Measurements from ENCODE around the gene VPS4B.

The VPS4B gene

GRCh38 chr18:63422864-63423304 is 608 bp upstream of the VPS4B start:
- Histone ChIP-seq H3K4me1 (ENCODE audit: control insufficient read depth, insufficient read depth, low read length) (peaks cover 6% of the 10 kb centered on the region), H3K27me3 (ENCODE audit: control insufficient read depth, insufficient read depth, low read length) (no peaks in the 10 kb centered on the region), H3K27ac (ENCODE audit: low read depth, low read length) (peak overlapping the region; percentile 96), H3K9ac (ENCODE audit: low read length) (peak overlapping the region; percentile 86), H3K4me3 (ENCODE audit: low read length) (peak overlapping the region; percentile 72), H3K36me3 (ENCODE audit: control insufficient read depth, insufficient read depth, low read length) (peaks cover 3% of the 10 kb centered on the region)

DNA sequence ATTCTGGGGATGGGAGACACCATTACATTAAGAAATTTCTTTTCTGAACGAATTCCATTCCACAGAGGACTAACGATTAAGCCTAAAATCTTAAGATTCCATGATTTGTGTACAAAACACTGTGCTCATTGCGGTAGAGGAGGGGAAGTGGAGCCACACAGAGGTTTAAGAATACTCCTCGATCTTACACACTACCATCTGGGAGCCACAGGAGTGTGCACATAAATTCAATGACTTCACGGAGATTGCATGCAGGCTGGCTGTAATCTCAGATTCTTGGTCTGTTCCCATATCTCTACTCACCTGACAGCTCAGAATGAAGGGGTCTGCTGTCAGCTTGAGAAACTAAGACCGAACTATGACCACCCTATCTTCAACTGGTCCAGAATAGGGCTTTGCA is 762 bp downstream of the VPS4B start:
- H3K9ac ChIP-seq (ENCODE audit: low read length), result peak overlapping the region; percentile 99
- peaks cover 6% of the 10 kb centered on the region for H3K4me1 ChIP-seq (ENCODE audit: control insufficient read depth, insufficient read depth, low read length)
- peak overlapping the region; percentile 100 for H3K4me3 ChIP-seq (ENCODE audit: low read length)
- peaks cover 6% of the 10 kb centered on the region for H3K36me3 ChIP-seq (ENCODE audit: control insufficient read depth, insufficient read depth, low read length)
- no peaks in the 10 kb centered on the region for H3K27me3 ChIP-seq (ENCODE audit: control insufficient read depth, insufficient read depth, low read length)
- H3K27ac ChIP-seq (ENCODE audit: low read depth, low read length), result peak overlapping the region; percentile 97

GRCh38 chr18:63412953-63413352 is 9.3 kb downstream of the VPS4B start:
- Histone ChIP-seq H3K36me3 (ENCODE audit: control insufficient read depth, insufficient read depth, low read length) (peaks cover 24% of the 10 kb centered on the region), H3K27me3 (ENCODE audit: control insufficient read depth, insufficient read depth, low read length) (no peaks in the 10 kb centered on the region)

GRCh38 chr18:63410792-63411191 is 11.5 kb downstream of the VPS4B start:
- H3K27me3 ChIP-seq (ENCODE audit: control insufficient read depth, insufficient read depth, low read length), result no peaks in the 10 kb centered on the region
- no peaks in the 10 kb centered on the region for H3K4me1 ChIP-seq (ENCODE audit: control insufficient read depth, insufficient read depth, low read length)
- H3K27ac ChIP-seq (ENCODE audit: low read depth, low read length), result no peak overlapping the region
- no peak overlapping the region for H3K4me3 ChIP-seq (ENCODE audit: low read length)
- no peak overlapping the region for H3K9ac ChIP-seq (ENCODE audit: low read length)
- H3K36me3 ChIP-seq (ENCODE audit: control insufficient read depth, insufficient read depth, low read length), result peaks cover 21% of the 10 kb centered on the region

More at GRCh38 chr18:63412953-63413352, 9.3 kb downstream of the VPS4B start:
- Histone ChIP-seq H3K9ac (ENCODE audit: low read length) (no peak overlapping the region), H3K4me1 (ENCODE audit: control insufficient read depth, insufficient read depth, low read length) (no peaks in the 10 kb centered on the region), H3K4me3 (ENCODE audit: low read length) (no peak overlapping the region), H3K27ac (ENCODE audit: low read depth, low read length) (no peak overlapping the region)

DNA sequence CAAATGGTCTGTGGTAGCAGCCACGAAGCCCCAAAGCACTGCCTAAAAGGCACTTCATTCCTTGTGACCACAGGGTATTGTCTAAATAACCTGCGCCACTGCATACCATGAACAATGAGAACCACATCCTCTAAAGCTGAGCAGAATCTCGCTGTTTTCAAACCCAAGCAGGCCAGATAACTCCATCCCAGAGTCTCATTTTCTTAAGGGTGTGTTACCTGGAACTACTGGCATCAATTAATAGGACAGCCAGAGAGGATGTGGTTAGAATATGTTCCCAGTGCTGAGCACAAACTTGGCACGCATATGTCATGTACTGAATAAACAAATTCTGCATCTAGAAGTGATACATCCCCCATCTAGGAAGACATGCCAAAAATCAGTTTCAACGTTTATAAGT is 13.0 kb downstream of the VPS4B start:
- no peak overlapping the region for H3K4me3 ChIP-seq (ENCODE audit: low read length)
- peaks cover 15% of the 10 kb centered on the region for H3K36me3 ChIP-seq (ENCODE audit: control insufficient read depth, insufficient read depth, low read length)
- no peak overlapping the region for H3K27ac ChIP-seq (ENCODE audit: low read depth, low read length)
- H3K4me1 ChIP-seq (ENCODE audit: control insufficient read depth, insufficient read depth, low read length), result no peaks in the 10 kb centered on the region
- no peaks in the 10 kb centered on the region for H3K27me3 ChIP-seq (ENCODE audit: control insufficient read depth, insufficient read depth, low read length)
- no peak overlapping the region for H3K9ac ChIP-seq (ENCODE audit: low read length)

DNA sequence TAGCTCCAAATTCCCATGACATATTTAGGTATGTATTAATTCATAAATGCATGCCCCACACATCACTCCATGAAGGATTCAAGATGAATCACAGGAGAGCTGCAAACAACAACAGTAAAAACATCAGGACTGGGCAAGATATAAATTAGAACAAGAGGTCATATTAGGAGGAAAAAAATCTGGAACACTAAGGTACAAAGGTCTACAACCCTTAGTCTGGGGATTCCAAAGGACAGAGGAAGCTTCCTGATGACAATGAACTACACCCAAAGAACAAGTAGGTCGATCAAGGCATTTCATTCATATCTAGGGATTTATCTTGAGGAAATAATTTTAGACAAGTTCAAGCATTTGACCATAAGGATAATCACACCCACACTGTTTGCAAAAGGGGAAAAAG is 14.5 kb downstream of the VPS4B start:
- Histone ChIP-seq H3K4me3 (ENCODE audit: low read length) (no peak overlapping the region), H3K27me3 (ENCODE audit: control insufficient read depth, insufficient read depth, low read length) (no peaks in the 10 kb centered on the region), H3K4me1 (ENCODE audit: control insufficient read depth, insufficient read depth, low read length) (no peaks in the 10 kb centered on the region), H3K9ac (ENCODE audit: low read length) (no peak overlapping the region), H3K27ac (ENCODE audit: low read depth, low read length) (no peak overlapping the region), H3K36me3 (ENCODE audit: control insufficient read depth, insufficient read depth, low read length) (peaks cover 17% of the 10 kb centered on the region)

GRCh38 chr18:63405986-63406385 is 16.3 kb downstream of the VPS4B start:
- Histone ChIP-seq H3K36me3 (ENCODE audit: control insufficient read depth, insufficient read depth, low read length) (peaks cover 20% of the 10 kb centered on the region), H3K27ac (ENCODE audit: low read depth, low read length) (no peak overlapping the region), H3K4me1 (ENCODE audit: control insufficient read depth, insufficient read depth, low read length) (no peaks in the 10 kb centered on the region), H3K27me3 (ENCODE audit: control insufficient read depth, insufficient read depth, low read length) (no peaks in the 10 kb centered on the region), H3K9ac (ENCODE audit: low read length) (no peak overlapping the region), H3K4me3 (ENCODE audit: low read length) (no peak overlapping the region)

DNA sequence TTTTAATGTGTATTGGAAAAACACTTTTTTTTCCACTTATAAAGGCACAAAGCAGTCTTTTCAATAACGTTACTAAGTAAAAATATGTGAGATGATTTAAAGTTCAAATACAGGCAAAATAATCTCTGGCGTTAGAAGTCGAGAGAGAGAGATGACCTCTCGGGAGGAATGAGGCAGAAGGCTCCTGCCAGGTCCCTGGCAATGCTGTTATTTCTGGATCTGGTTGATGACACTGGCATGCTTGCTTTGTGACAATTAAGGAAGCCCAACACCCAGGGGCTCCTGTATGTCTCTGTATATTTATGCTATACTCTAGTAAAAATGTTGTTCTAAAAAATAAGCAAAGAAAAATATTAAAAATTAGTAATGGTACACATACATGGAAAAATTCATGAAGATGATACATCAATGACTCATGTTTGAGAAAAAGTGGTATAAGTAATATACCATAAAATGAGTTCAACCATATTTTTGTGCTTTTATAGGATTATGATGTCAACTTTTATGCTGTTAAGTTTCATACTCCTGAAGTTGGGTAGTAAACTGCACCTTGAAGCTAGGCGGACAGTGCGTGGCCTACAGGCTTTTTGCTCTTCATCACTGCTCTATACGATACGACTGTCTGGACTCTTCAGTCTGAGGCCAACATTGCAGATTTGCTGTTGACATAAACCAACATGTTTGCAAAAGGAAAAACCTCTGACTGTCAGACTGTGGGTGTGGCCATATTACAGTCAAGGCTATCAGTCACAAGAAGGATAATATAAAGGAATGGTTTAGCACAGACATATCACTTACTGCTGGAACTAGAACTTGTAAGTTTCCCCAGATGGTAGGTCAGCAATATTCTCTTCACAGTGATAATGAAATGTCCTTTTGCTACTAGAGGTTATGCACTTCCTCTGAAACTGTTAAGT is 19.8 kb downstream of the VPS4B start:
- no peak overlapping the region for H3K27ac ChIP-seq (ENCODE audit: low read depth, low read length)
- no peak overlapping the region for H3K4me3 ChIP-seq (ENCODE audit: low read length)
- H3K9ac ChIP-seq (ENCODE audit: low read length), result no peak overlapping the region
- no peaks in the 10 kb centered on the region for H3K4me1 ChIP-seq (ENCODE audit: control insufficient read depth, insufficient read depth, low read length)
- peaks cover 14% of the 10 kb centered on the region for H3K36me3 ChIP-seq (ENCODE audit: control insufficient read depth, insufficient read depth, low read length)
- H3K27me3 ChIP-seq (ENCODE audit: control insufficient read depth, insufficient read depth, low read length), result no peaks in the 10 kb centered on the region

- peaks cover 14% of the 10 kb centered on the region for H3K36me3 ChIP-seq (ENCODE audit: control insufficient read depth, insufficient read depth, low read length)
- H3K27ac ChIP-seq (ENCODE audit: low read depth, low read length), result no peak overlapping the region
- no peaks in the 10 kb centered on the region for H3K4me1 ChIP-seq (ENCODE audit: control insufficient read depth, insufficient read depth, low read length)
- H3K27me3 ChIP-seq (ENCODE audit: control insufficient read depth, insufficient read depth, low read length), result no peaks in the 10 kb centered on the region
- H3K9ac ChIP-seq (ENCODE audit: low read length), result no peak overlapping the region
- H3K4me3 ChIP-seq (ENCODE audit: low read length), result no peak overlapping the region
Measured at GRCh38 chr18:63399300-63399699, 23.0 kb downstream of the VPS4B start.

GRCh38 chr18:63397349-63397748 is 24.9 kb downstream of the VPS4B start:
- no peaks in the 10 kb centered on the region for H3K27me3 ChIP-seq (ENCODE audit: control insufficient read depth, insufficient read depth, low read length)
- peaks cover 13% of the 10 kb centered on the region for H3K36me3 ChIP-seq (ENCODE audit: control insufficient read depth, insufficient read depth, low read length)

GRCh38 chr18:63395503-63395902 is 26.8 kb downstream of the VPS4B start:
- peaks cover 8% of the 10 kb centered on the region for H3K36me3 ChIP-seq (ENCODE audit: control insufficient read depth, insufficient read depth, low read length)

More at GRCh38 chr18:63397349-63397748, 24.9 kb downstream of the VPS4B start:
- Histone ChIP-seq H3K9ac (ENCODE audit: low read length) (no peak overlapping the region), H3K4me1 (ENCODE audit: control insufficient read depth, insufficient read depth, low read length) (no peaks in the 10 kb centered on the region), H3K27ac (ENCODE audit: low read depth, low read length) (no peak overlapping the region), H3K4me3 (ENCODE audit: low read length) (no peak overlapping the region)

GRCh38 chr18:63394954-63395353 is 27.3 kb downstream of the VPS4B start:
- Histone ChIP-seq H3K27me3 (ENCODE audit: control insufficient read depth, insufficient read depth, low read length) (no peaks in the 10 kb centered on the region), H3K9ac (ENCODE audit: low read length) (no peak overlapping the region), H3K27ac (ENCODE audit: low read depth, low read length) (no peak overlapping the region), H3K4me3 (ENCODE audit: low read length) (no peak overlapping the region), H3K4me1 (ENCODE audit: control insufficient read depth, insufficient read depth, low read length) (no peaks in the 10 kb centered on the region), H3K36me3 (ENCODE audit: control insufficient read depth, insufficient read depth, low read length) (peaks cover 8% of the 10 kb centered on the region)

More at GRCh38 chr18:63395503-63395902, 26.8 kb downstream of the VPS4B start:
- Histone ChIP-seq H3K4me3 (ENCODE audit: low read length) (no peak overlapping the region), H3K9ac (ENCODE audit: low read length) (no peak overlapping the region), H3K4me1 (ENCODE audit: control insufficient read depth, insufficient read depth, low read length) (no peaks in the 10 kb centered on the region), H3K27ac (ENCODE audit: low read depth, low read length) (no peak overlapping the region), H3K27me3 (ENCODE audit: control insufficient read depth, insufficient read depth, low read length) (no peaks in the 10 kb centered on the region)

DNA sequence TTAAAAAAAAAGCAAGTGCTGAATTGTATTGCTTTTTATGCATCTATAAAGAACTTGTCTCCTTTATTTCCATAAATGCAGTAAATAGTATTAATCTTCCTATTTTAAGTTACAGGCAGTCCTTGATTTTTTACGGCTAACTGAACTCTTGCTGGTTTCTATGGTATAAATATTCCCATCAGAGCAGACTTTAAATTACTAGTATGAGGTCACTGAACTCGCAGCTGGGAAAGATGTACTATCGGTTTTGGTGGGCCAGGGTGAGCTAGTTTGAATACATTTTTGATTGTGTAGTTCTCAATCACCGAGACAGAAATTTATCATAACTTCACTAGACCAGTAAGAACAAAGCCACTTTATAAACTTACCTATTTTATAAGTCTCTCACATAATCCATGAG is 34.4 kb downstream of the VPS4B start:
- Histone ChIP-seq H3K27ac (ENCODE audit: low read depth, low read length) (no peak overlapping the region), H3K36me3 (ENCODE audit: control insufficient read depth, insufficient read depth, low read length) (no peaks in the 10 kb centered on the region), H3K27me3 (ENCODE audit: control insufficient read depth, insufficient read depth, low read length) (no peaks in the 10 kb centered on the region), H3K9ac (ENCODE audit: low read length) (no peak overlapping the region), H3K4me1 (ENCODE audit: control insufficient read depth, insufficient read depth, low read length) (no peaks in the 10 kb centered on the region), H3K4me3 (ENCODE audit: low read length) (no peak overlapping the region)

Measured in rectal smooth muscle tissue (tissue), 1 donor.